HG03439 (cell line): ENCODE data around the gene MTFMT.
"Not testable (repeated sequence)": the region's sequence is repeated elsewhere in the genome, so short reads cannot be mapped to it uniquely, and the experiment has no call there.

Source experiments
- ATAC-seq: cut with Tn5 transposase; IDR thresholded peaks from one replicate; pipeline ENCODE4 v1.9.1; 2021; ENCODE audit warnings: mild to moderate bottlenecking, moderate library complexity; ENCODE audit not compliant: unreplicated experiment

The MTFMT gene

GRCh38 chr15:65060641-65061397 is 31.4 kb upstream of the MTFMT start:
- ATAC-seq = no peak

- ATAC-seq = no peak
Observed at GRCh38 chr15:65059931-65060596, 30.6 kb upstream of the MTFMT start.

GRCh38 chr15:65059369-65059750 is 29.9 kb upstream of the MTFMT start:
- ATAC-seq = no peak

GRCh38 chr15:65058394-65059368 is 29.2 kb upstream of the MTFMT start:
- no peak for ATAC-seq

GRCh38 chr15:65057549-65057940 is 28.1 kb upstream of the MTFMT start:
- no peak for ATAC-seq

- no peak for ATAC-seq
Observed at GRCh38 chr15:65056868-65057548, 27.6 kb upstream of the MTFMT start.

GRCh38 chr15:65056106-65056505 is 26.7 kb upstream of the MTFMT start:
- ATAC-seq = no peak

- ATAC-seq = no peak
Observed at GRCh38 chr15:65055201-65055870, 25.9 kb upstream of the MTFMT start.

GRCh38 chr15:65054333-65055200 is 25.1 kb upstream of the MTFMT start:
- no peak for ATAC-seq

GRCh38 chr15:65052956-65053355 is 23.5 kb upstream of the MTFMT start:
- ATAC-seq = no peak

GRCh38 chr15:65051266-65051665 is 21.8 kb upstream of the MTFMT start:
- ATAC-seq = no peak

GRCh38 chr15:65050270-65050669 is 20.8 kb upstream of the MTFMT start:
- no peak for ATAC-seq

GRCh38 chr15:65049418-65049840 is 20.0 kb upstream of the MTFMT start:
- ATAC-seq = peak; percentile 85

GRCh38 chr15:65048241-65048640 is 18.8 kb upstream of the MTFMT start:
- no peak for ATAC-seq

- ATAC-seq = no peak
Observed at GRCh38 chr15:65044724-65045481, 15.5 kb upstream of the MTFMT start, which contains the start of gene SLC51B. Gene SLC51B (plus strand): TSS chr15:65045387. CDS start chr15:65050005, 4,618 bp downstream.

GRCh38 chr15:65044218-65044617 is 14.8 kb upstream of the MTFMT start:
- ATAC-seq = not testable (repeated sequence)

GRCh38 chr15:65042776-65043327 is 13.4 kb upstream of the MTFMT start:
- ATAC-seq = no peak

GRCh38 chr15:65041787-65042186 is 12.3 kb upstream of the MTFMT start:
- no peak for ATAC-seq
